NCI-H524 (cell line): ENCODE measurements around the gene AAR2.

Source experiments
- DNase-seq, 2 experiments: peaks; one replicate each; lab custom pipeline; 2025; lab: John Stamatoyannopoulos, UW

The AAR2 gene, protein sequence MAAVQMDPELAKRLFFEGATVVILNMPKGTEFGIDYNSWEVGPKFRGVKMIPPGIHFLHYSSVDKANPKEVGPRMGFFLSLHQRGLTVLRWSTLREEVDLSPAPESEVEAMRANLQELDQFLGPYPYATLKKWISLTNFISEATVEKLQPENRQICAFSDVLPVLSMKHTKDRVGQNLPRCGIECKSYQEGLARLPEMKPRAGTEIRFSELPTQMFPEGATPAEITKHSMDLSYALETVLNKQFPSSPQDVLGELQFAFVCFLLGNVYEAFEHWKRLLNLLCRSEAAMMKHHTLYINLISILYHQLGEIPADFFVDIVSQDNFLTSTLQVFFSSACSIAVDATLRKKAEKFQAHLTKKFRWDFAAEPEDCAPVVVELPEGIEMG

GRCh38 chr20:36235892-36236785, at the start of gene AAR2:
TSS of gene AAR2 (plus strand) at chr20:36236478. CDS start at chr20:36239869, 3,391 bp downstream.
- peak; percentile 66 to 80 for DNase-seq

DNA sequence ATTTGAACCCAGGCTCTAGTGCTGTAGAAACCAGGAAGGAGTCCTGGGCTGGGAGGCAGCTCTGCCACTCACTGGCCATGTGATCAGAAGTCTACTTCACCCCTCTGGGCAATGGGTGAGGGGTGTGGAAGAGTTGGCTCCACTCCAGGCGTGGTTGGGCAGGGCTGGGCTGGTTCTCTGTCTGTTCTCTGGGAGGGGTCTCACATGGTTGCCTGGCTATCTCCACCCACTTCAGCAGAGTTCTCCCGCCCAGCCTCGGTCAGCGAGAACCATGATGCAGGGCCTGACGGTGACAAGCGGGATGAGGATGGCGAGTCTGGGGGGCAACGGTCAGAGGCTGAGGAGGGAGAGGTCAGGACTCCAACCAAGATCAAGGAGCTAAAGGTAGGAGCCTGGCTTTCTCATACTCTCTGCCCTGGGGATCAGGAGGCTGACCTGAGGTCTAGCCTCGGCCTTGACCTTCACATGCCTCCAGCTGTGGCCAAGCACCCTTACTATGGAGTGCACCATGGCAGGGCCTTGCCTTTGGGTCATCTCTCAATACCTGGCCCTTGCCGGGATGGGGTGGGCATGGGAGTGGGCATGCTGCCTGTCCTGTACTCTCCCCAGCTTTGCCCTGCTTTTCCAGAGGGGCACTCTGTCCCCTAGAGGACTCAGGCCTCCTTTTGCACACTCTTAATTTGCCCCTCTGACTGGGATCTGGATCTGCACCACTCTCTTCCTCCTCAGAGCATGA, 42.1 kb upstream of the AAR2 start:
- DNase-seq = no peak

GRCh38 chr20:36196676-36197075, 39.6 kb upstream of the AAR2 start:
- DNase-seq = no peak

DNA sequence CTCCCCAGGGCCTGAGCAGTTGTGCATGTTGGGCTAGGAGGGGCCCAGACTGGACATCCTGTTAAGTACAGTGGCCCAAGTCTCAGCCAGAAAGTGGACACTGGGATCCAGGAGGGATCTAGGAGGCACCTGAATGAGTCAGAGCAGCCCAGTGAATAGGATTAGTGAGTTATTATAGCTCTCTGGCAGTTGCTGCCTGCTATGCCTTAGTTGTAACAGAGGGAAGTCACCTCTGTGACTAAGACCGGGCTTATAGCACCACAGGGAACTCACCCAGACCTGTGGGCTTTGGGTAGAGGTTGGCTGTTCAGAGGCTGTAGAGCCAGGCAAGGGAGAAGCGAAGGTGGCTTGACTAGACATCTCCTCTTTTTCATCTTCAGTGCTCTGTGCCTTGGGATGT, 39.0 kb upstream of the AAR2 start:
- no peak for DNase-seq

GRCh38 chr20:36199345-36200257, 36.7 kb upstream of the AAR2 start:
- peak; percentile 61 to 83 for DNase-seq

GRCh38 chr20:36200451-36200850, 35.8 kb upstream of the AAR2 start:
- DNase-seq = no peak

- no peak for DNase-seq
Observed at GRCh38 chr20:36201198-36201597, 35.1 kb upstream of the AAR2 start.

GRCh38 chr20:36202891-36203338, 33.4 kb upstream of the AAR2 start:
- DNase-seq = peak; percentile 63 to 73

DNA sequence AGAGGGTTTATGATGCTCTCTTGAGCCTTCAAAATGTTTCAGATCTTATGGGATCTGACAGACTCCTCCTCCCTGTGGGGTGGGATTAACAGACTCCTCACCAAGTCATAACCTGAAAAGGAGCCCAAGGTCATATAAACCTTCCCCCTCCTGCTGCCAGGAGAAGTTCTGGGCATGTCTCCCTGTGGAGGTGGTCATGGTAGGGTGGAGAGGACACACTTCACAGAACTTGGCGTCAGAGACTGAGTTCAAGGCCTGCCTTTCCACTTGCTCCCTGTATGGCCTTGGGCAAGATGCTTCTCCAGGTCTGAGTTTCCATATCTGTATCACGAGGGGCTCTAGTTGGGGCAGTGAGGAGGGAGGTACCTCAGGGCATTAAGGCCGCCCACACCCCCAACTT, 32.4 kb upstream of the AAR2 start:
- DNase-seq = no peak

- no peak for DNase-seq
Observed at GRCh38 chr20:36205026-36205425, 31.3 kb upstream of the AAR2 start.

DNA sequence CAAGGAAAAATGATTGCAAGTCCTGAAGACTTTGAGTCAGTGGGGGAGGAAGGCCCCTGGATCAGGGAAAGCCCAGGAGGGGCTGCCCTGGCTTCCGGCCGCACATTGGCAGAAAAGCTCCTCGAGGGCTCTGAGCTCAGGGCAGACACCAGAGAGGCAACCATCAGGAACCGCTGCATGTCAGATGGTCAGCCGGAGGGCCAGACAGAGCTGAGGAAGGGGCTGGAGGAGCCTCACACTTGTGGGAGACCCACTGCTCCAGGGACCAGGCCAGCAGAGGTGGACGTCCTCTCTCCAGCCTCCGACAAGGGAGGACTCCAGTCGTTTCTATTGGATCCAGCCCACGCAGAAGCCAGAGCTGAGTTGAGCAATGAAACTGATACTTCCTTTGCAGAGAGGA, 30.2 kb upstream of the AAR2 start:
- DNase-seq = no peak

GRCh38 chr20:36206641-36207040, 29.6 kb upstream of the AAR2 start:
- DNase-seq = no peak

DNA sequence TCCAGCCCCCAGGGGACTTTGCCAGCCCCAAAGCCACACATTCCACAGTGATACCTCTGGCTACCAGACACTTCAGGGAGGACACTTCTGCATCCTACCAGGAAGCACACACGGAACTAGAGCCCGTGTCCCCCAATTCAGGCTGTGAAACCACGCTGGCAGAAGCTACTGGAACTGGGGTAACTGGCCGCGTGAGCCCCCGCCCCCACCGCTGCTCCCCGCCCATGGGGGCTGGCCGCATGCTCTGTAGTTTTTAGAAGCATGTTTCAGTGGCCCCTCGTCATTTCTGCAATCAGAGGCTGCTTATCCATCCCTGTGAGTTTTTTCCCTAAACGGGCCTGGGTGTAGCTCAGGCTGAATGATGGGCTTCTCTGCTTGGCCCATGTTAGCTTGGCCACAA, 28.7 kb upstream of the AAR2 start:
- DNase-seq = no peak

DNA sequence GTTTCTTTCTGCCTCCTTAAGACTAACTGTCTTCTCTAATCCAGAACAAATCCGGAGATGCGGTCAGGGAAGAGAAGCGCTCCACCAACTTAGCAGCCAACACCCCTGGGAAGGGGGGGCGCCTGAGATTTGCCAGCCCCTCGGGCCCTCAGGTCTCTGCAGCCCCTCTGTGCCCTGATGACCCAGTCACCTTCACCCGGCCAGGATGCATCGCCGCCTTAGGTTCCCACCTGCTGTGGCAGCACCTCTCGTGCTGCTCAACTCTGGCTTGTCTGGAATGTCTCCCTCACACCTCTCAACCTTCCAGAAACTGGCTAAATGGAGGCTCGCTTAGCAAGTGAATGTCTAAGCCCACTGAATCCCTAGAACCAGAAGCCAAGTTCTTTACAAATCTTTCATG, 28.0 kb upstream of the AAR2 start:
- no peak for DNase-seq

- DNase-seq = peak in 1 of 2 experiments; percentile 35
Observed at GRCh38 chr20:36210436-36211021, 25.7 kb upstream of the AAR2 start.

DNA sequence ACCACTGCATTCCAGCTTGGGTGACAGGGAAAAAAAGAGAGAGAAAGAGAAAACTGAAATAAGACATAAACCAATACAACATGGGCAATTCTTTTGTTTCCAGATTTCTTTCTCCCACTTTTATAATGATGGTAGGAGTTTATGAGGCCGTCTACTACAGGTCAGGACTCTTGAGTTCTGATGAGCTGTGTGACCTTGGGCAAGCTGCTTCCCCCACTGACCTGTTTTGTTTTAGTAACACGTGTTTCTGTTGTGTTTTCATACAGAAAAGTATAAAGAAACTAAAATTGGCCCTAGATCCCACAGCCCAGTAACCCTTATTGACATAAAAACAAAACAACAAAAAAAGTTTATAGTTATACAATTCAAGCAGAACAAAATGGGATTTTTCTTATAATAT, 22.9 kb upstream of the AAR2 start:
- no peak for DNase-seq

DNA sequence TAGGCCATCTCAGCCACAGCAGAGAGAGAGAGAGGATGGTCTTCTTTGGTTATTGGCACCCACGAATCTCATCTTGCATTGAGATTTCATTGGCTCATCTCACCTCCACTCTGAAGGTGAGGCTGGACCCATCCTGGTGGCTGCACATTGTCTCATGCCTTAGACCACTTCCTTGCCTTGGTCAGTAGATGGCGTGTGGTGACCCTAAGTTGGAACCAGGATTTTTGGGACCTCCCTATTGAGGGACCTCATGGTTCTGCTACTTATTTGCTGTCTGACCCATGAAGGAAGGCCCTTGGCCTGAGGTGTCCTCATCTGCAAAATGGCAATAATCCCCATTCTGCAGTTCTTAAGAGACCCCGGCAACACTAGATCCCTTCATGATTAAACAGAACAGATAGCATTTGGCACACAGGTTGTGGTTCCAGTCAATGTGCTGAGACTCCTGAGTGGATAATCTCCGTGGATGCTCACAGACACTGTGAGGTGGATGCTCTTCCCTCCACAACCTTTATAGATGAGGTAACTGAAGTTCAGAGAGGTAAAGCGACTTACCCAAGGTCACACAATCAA, 21.5 kb upstream of the AAR2 start:
- DNase-seq = peak; percentile 41 to 61

- DNase-seq = no peak
Observed at GRCh38 chr20:36215778-36216177, 20.5 kb upstream of the AAR2 start.

GRCh38 chr20:36216314-36217025, 19.8 kb upstream of the AAR2 start:
- DNase-seq = no peak

- peak in 1 of 2 experiments; percentile 19 for DNase-seq
Observed at GRCh38 chr20:36217226-36217625, 19.1 kb upstream of the AAR2 start.
